SHP77 treated with DMSO at 0.1 percent for 48 hours (cell line): ENCODE measurements around the gene GPR176.
"Not testable (repeated sequence)": the region's sequence is repeated elsewhere in the genome, so short reads cannot be mapped to it uniquely, and the experiment has no call there.

Source experiments
- DNase-seq: peaks from one replicate; lab custom pipeline; 2025; lab: John Stamatoyannopoulos, UW

GPR176 gene

GRCh38 chr15:39856357-39856756, 63.7 kb downstream of the GPR176 start:
- no peak for DNase-seq

- no peak for DNase-seq
These were observed 64.7 kb downstream of the GPR176 start for GRCh38 chr15:39855400-39855799.

GRCh38 chr15:39854161-39854560, 65.9 kb downstream of the GPR176 start:
- no peak for DNase-seq

GRCh38 chr15:39852250-39852649, 67.8 kb downstream of the GPR176 start:
- DNase-seq = no peak

- DNase-seq = no peak
These were observed 68.5 kb downstream of the GPR176 start for GRCh38 chr15:39851500-39852092.

GRCh38 chr15:39850436-39850835, 69.6 kb downstream of the GPR176 start:
- DNase-seq = no peak

- DNase-seq = no peak
These were observed 74.0 kb downstream of the GPR176 start for GRCh38 chr15:39846108-39846507.

- no peak for DNase-seq
These were observed 74.5 kb downstream of the GPR176 start for GRCh38 chr15:39845582-39845981.

- no peak for DNase-seq
These were observed 76.5 kb downstream of the GPR176 start for GRCh38 chr15:39843565-39843964.

- DNase-seq = no peak
These were observed 82.6 kb downstream of the GPR176 start for GRCh38 chr15:39837454-39837853.

- DNase-seq = no peak
These were observed 84.5 kb downstream of the GPR176 start for GRCh38 chr15:39835550-39835949.

GRCh38 chr15:39834256-39834655, 85.8 kb downstream of the GPR176 start:
- no peak for DNase-seq

- no peak for DNase-seq
These were observed 86.5 kb downstream of the GPR176 start for GRCh38 chr15:39833515-39833981.

GRCh38 chr15:39830166-39830565, 89.9 kb downstream of the GPR176 start:
- no peak for DNase-seq

GRCh38 chr15:39828374-39828931, 91.6 kb downstream of the GPR176 start:
- DNase-seq = no peak

- DNase-seq = no peak
These were observed 93.1 kb downstream of the GPR176 start for GRCh38 chr15:39826975-39827374.

- no peak for DNase-seq
These were observed 96.4 kb downstream of the GPR176 start for GRCh38 chr15:39823634-39824033.

GRCh38 chr15:39820050-39820602, 99.9 kb downstream of the GPR176 start:
- no peak for DNase-seq

GRCh38 chr15:39819533-39819932, 100.5 kb downstream of the GPR176 start:
- no peak for DNase-seq

- no peak for DNase-seq
These were observed 102.2 kb downstream of the GPR176 start for GRCh38 chr15:39817892-39818291.

- DNase-seq = no peak
These were observed 105.6 kb downstream of the GPR176 start for GRCh38 chr15:39814489-39814888.

- DNase-seq = not testable (repeated sequence)
These were observed 107.4 kb downstream of the GPR176 start for GRCh38 chr15:39812651-39813050.

- DNase-seq = no peak
These were observed 111.2 kb downstream of the GPR176 start for GRCh38 chr15:39808909-39809308.

- no peak for DNase-seq
These were observed 112.3 kb downstream of the GPR176 start for GRCh38 chr15:39807791-39808190.
